HEK293 (cell line): ENCODE data around the gene EIF2S1.

Experiments
- GLI4 ChIP-seq: fragments of 450-650 bp; formaldehyde crosslinking; IDR thresholded peaks from 2 replicates; pipeline ENCODE4 v1.5.1; 2016; ENCODE audit warnings: missing biosample characterization, missing genetic modification characterization
- MEIS1 ChIP-seq: sonication (generic); formaldehyde crosslinking; IDR thresholded peaks from 2 replicates; pipeline ENCODE4 v1.8.1; 2022; ENCODE audit warnings: missing genetic modification reagents, mild to moderate bottlenecking, borderline replicate concordance
- PRDM1 ChIP-seq: fragments of 450-650 bp; formaldehyde crosslinking; IDR thresholded peaks from 2 replicates; pipeline ENCODE4; 2016; ENCODE audit warnings: missing biosample characterization, missing genetic modification characterization
- SCRT1 ChIP-seq: fragments of 450-650 bp; formaldehyde crosslinking; IDR thresholded peaks from 2 replicates; pipeline ENCODE4 v1.5.1; 2016; ENCODE audit warnings: missing biosample characterization, missing genetic modification characterization, borderline replicate concordance
- SP2 ChIP-seq: fragments of 450-650 bp; formaldehyde crosslinking; IDR thresholded peaks from 2 replicates; pipeline ENCODE4 v1.5.1; 2016; ENCODE audit warnings: missing biosample characterization, missing genetic modification characterization
- SP7 ChIP-seq: fragments of 450-650 bp; formaldehyde crosslinking; IDR thresholded peaks from 2 replicates; pipeline ENCODE4 v1.5.1; 2016; ENCODE audit warnings: missing biosample characterization, missing genetic modification characterization
- TRIM28 ChIP-seq: IDR thresholded peaks from 2 replicates; pipeline ENCODE4 v1.6.1; 2011; ENCODE audit warnings: low read length, control low read depth, borderline replicate concordance
- WT1 ChIP-seq: fragments of 450-650 bp; formaldehyde crosslinking; IDR thresholded peaks from 2 replicates; pipeline ENCODE4 v1.5.1; 2016; ENCODE audit warnings: missing biosample characterization, missing genetic modification characterization
- ZBTB10 ChIP-seq: fragments of 450-650 bp; formaldehyde crosslinking; IDR thresholded peaks from 2 replicates; pipeline ENCODE4 v1.5.1; 2016; ENCODE audit warnings: missing biosample characterization, missing genetic modification characterization
- ZBTB17 ChIP-seq: fragments of 450-650 bp; formaldehyde crosslinking; IDR thresholded peaks from 2 replicates; pipeline ENCODE4 v1.5.1; 2016; ENCODE audit warnings: missing biosample characterization, missing genetic modification characterization
- ZBTB21 ChIP-seq: fragments of 450-650 bp; formaldehyde crosslinking; IDR thresholded peaks from 2 replicates; pipeline ENCODE4 v1.5.1; 2017; ENCODE audit warnings: missing biosample characterization, missing genetic modification characterization
- ZNF112 ChIP-seq: fragments of 450-650 bp; formaldehyde crosslinking; IDR thresholded peaks from 2 replicates; pipeline ENCODE4 v1.5.0; 2017; ENCODE audit warnings: missing biosample characterization, missing genetic modification characterization
- ZNF114 ChIP-seq: fragments of 450-650 bp; formaldehyde crosslinking; IDR thresholded peaks from 2 replicates; pipeline ENCODE4 v1.5.0; 2017; ENCODE audit warnings: missing biosample characterization, missing genetic modification characterization
- ZNF138 ChIP-seq: fragments of 450-650 bp; formaldehyde crosslinking; IDR thresholded peaks from 2 replicates; pipeline ENCODE4 v1.5.1; 2016; ENCODE audit warnings: missing biosample characterization, missing genetic modification characterization, borderline replicate concordance
- ZNF140 ChIP-seq: fragments of 450-650 bp; formaldehyde crosslinking; IDR thresholded peaks from 2 replicates; pipeline ENCODE4 v1.5.1; 2016; ENCODE audit warnings: missing biosample characterization, missing genetic modification characterization
- ZNF155 ChIP-seq: fragments of 450-650 bp; formaldehyde crosslinking; IDR thresholded peaks from 2 replicates; pipeline ENCODE4 v1.5.1; 2016; ENCODE audit warnings: missing biosample characterization, missing genetic modification characterization
- ZNF211 ChIP-seq: fragments of 450-650 bp; formaldehyde crosslinking; IDR thresholded peaks from 2 replicates; pipeline ENCODE4 v1.5.1; 2016; ENCODE audit warnings: low read depth, missing biosample characterization, missing genetic modification characterization
- ZNF292 ChIP-seq: fragments of 450-650 bp; formaldehyde crosslinking; IDR thresholded peaks from 2 replicates; pipeline ENCODE4 v1.5.1; 2016; ENCODE audit warnings: low read depth, missing biosample characterization, missing genetic modification characterization, borderline replicate concordance
- ZNF398 ChIP-seq: fragments of 450-650 bp; formaldehyde crosslinking; IDR thresholded peaks from 2 replicates; pipeline ENCODE4 v1.5.1; 2017; ENCODE audit warnings: missing biosample characterization, missing genetic modification characterization
- ZNF514 ChIP-seq: fragments of 450-650 bp; formaldehyde crosslinking; IDR thresholded peaks from 2 replicates; pipeline ENCODE4 v1.5.1; 2016; ENCODE audit warnings: missing biosample characterization, missing genetic modification characterization
- ZNF560 ChIP-seq: fragments of 450-650 bp; formaldehyde crosslinking; IDR thresholded peaks from 2 replicates; pipeline ENCODE4 v1.5.1; 2017; ENCODE audit warnings: missing biosample characterization, missing genetic modification characterization, borderline replicate concordance
- ZNF600 ChIP-seq: fragments of 450-650 bp; formaldehyde crosslinking; IDR thresholded peaks from 2 replicates; pipeline ENCODE4 v1.5.1; 2016; ENCODE audit warnings: missing biosample characterization, missing genetic modification characterization
- ZNF639 ChIP-seq: fragments of 450-650 bp; formaldehyde crosslinking; IDR thresholded peaks from 2 replicates; pipeline ENCODE4 v1.5.1; 2016; ENCODE audit warnings: missing biosample characterization, missing genetic modification characterization
- ZNF707 ChIP-seq: fragments of 450-650 bp; formaldehyde crosslinking; IDR thresholded peaks from 2 replicates; pipeline ENCODE4 v1.5.1; 2016; ENCODE audit warnings: missing biosample characterization, missing genetic modification characterization
- ZNF747 ChIP-seq: fragments of 450-650 bp; formaldehyde crosslinking; IDR thresholded peaks from 2 replicates; pipeline ENCODE4 v1.5.1; 2016; ENCODE audit warnings: missing biosample characterization, missing genetic modification characterization
- ZNF76 ChIP-seq: fragments of 450-650 bp; formaldehyde crosslinking; IDR thresholded peaks from 2 replicates; pipeline ENCODE4; 2016; ENCODE audit warnings: low read depth, missing biosample characterization, missing genetic modification characterization, borderline replicate concordance
- ZNF785 ChIP-seq: fragments of 450-650 bp; formaldehyde crosslinking; IDR thresholded peaks from 2 replicates; pipeline ENCODE4 v1.5.1; 2016; ENCODE audit warnings: missing biosample characterization, missing genetic modification characterization
- ZSCAN30 ChIP-seq: fragments of 450-650 bp; IDR thresholded peaks from 2 replicates; pipeline ENCODE4 v1.5.1; 2018; ENCODE audit warnings: missing biosample characterization, mild to moderate bottlenecking, missing genetic modification characterization, moderate library complexity
- TF ChIP-seq, protein P1 (sequence below): fragments of 450-650 bp; formaldehyde crosslinking; IDR thresholded peaks from 2 replicates; pipeline ENCODE4 v1.5.1; 2016; ENCODE audit warnings: missing biosample characterization, missing genetic modification characterization
- TF ChIP-seq, protein P2 (sequence below): fragments of 450-650 bp; formaldehyde crosslinking; IDR thresholded peaks from 2 replicates; pipeline ENCODE4 v1.5.1; 2017; ENCODE audit warnings: missing biosample characterization, missing genetic modification characterization
- TF ChIP-seq, protein P3 (sequence below): fragments of 450-650 bp; IDR thresholded peaks from 2 replicates; pipeline ENCODE4 v1.5.1; 2018; ENCODE audit warnings: missing biosample characterization, mild to moderate bottlenecking, missing genetic modification characterization
- TF ChIP-seq, protein P4 (sequence below): fragments of 450-650 bp; formaldehyde crosslinking; IDR thresholded peaks from 2 replicates; pipeline ENCODE4 v1.5.1; 2016; ENCODE audit warnings: missing biosample characterization, missing genetic modification characterization

Gene EIF2S1

DNA sequence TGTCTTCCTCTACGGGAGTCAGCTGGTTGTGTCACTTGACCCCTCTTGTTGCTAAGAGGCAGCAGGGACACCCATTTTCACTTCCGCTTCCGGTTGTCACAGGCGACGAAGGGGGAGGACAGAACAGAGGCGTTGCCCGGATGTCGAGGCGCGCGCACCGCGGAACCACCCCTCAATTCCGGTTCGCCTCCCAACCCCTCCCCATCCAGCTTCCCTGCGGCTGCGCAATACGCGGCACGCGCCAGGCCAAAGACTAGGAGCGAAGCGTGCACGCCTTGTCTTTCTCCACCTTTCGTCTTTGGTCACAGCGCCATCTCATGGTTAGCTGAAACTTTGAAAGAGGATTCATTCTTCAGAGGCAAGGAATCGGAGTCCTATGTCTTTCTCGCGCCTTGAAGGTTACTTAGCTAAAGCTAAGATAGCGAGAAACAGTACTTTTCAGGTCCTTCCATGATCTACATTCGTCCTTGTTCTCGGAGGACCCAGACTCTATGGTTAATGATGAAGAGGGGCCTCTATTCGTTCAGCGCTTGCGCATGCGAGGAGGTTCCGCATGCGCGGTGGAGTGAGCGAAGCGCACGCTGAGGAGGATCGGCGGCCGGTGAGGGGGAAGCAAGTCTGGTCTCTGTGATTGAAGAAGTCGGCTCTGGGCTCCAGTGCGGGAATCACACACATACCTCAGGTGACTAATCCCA lies at the start of gene EIF2S1, which contains the start of gene ATP6V1D (continued):
- TF ChIP-seq ZNF560 (no peak), ZNF155 (tag by site-specific recombination) (no peak), ZNF292 (no peak), GLI4 (tag by site-specific recombination) (no peak), WT1 (no peak), MEIS1 (CRISPR knock-in tag) (no peak), ZNF398 (tag by site-specific recombination) (no peak), PRDM1 (tag by site-specific recombination) (no peak), TRIM28 (peak; percentile 94), ZNF600 (tag by site-specific recombination) (no peak), ZNF140 (tag by site-specific recombination) (no peak), SCRT1 (tag by site-specific recombination) (no peak), ZBTB10 (tag by site-specific recombination) (no peak), ZNF138 (no peak), ZNF639 (tag by site-specific recombination) (peak; percentile 78), ZNF211 (tag by site-specific recombination) (no peak), ZSCAN30 (tag by site-specific recombination) (no peak), ZNF785 (tag by site-specific recombination) (no peak), ZNF707 (tag by site-specific recombination) (no peak), SP2 (tag by site-specific recombination) (peak; percentile 96), ZNF114 (tag by site-specific recombination) (no peak), SP7 (tag by site-specific recombination) (peak; percentile 85), ZNF747 (tag by site-specific recombination) (no peak), ZNF514 (tag by site-specific recombination) (no peak), ZBTB17 (peak; percentile 96), ZBTB21 (tag by site-specific recombination) (no peak), ZNF76 (tag by site-specific recombination) (peak; percentile 19; the same call in 1 of the 2 replicates), ZNF112 (tag by site-specific recombination) (no peak)
- TF ChIP-seq, protein P1, sequence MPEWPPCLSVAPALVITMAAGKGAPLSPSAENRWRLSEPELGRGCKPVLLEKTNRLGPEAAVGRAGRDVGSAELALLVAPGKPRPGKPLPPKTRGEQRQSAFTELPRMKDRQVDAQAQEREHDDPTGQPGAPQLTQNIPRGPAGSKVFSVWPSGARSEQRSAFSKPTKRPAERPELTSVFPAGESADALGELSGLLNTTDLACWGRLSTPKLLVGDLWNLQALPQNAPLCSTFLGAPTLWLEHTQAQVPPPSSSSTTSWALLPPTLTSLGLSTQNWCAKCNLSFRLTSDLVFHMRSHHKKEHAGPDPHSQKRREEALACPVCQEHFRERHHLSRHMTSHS (tag by site-specific recombination) = no peak
- TF ChIP-seq, protein P2, sequence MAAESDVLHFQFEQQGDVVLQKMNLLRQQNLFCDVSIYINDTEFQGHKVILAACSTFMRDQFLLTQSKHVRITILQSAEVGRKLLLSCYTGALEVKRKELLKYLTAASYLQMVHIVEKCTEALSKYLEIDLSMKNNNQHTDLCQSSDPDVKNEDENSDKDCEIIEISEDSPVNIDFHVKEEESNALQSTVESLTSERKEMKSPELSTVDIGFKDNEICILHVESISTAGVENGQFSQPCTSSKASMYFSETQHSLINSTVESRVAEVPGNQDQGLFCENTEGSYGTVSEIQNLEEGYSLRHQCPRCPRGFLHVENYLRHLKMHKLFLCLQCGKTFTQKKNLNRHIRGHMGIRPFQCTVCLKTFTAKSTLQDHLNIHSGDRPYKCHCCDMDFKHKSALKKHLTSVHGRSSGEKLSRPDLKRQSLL (tag by site-specific recombination) = no peak
- TF ChIP-seq, protein P3, sequence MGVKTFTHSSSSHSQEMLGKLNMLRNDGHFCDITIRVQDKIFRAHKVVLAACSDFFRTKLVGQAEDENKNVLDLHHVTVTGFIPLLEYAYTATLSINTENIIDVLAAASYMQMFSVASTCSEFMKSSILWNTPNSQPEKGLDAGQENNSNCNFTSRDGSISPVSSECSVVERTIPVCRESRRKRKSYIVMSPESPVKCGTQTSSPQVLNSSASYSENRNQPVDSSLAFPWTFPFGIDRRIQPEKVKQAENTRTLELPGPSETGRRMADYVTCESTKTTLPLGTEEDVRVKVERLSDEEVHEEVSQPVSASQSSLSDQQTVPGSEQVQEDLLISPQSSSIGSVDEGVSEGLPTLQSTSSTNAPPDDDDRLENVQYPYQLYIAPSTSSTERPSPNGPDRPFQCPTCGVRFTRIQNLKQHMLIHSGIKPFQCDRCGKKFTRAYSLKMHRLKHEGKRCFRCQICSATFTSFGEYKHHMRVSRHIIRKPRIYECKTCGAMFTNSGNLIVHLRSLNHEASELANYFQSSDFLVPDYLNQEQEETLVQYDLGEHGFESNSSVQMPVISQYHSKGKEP (tag by site-specific recombination) = no peak
- TF ChIP-seq, protein P4, sequence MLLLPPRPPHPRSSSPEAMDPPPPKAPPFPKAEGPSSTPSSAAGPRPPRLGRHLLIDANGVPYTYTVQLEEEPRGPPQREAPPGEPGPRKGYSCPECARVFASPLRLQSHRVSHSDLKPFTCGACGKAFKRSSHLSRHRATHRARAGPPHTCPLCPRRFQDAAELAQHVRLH (tag by site-specific recombination) = peak; percentile 99
